Pulmonary artery endothelial cell (primary cell): Measurements from ENCODE around the gene ACP2. TPM values are rescaled to one million over a fixed set of nuclear protein-coding genes. Genes with fewer than 3 reads are reported as not detected.
"Not testable (repeated sequence)": the region's sequence is repeated elsewhere in the genome, so short reads cannot be mapped to it uniquely, and the experiment has no call there.

Experiments
- DNase-seq: peaks from one replicate; pipeline ENCODE4 v3.0.0-alpha.2; 2011; ENCODE audit warnings: low read depth, low spot score
- total RNA-seq: library from RNA; depleted of rRNA; stranded (reverse); fragments of >200 nt; gene quantifications from 2 replicates; pipeline ENCODE4 v1.2.3, GENCODE V29; 2014

The ACP2 gene
- total RNA-seq, 1 donor from 2014 or later: 16.9 TPM

- DNase-seq: no peak
Measured at GRCh38 chr11:47204637-47204989, 44.0 kb downstream of the ACP2 start.

GRCh38 chr11:47202576-47202975 is 46.0 kb downstream of the ACP2 start:
- DNase-seq: no peak

- no peak for DNase-seq
Measured at GRCh38 chr11:47201015-47201414, 47.6 kb downstream of the ACP2 start.

GRCh38 chr11:47198161-47198560 is 50.5 kb downstream of the ACP2 start:
- DNase-seq: not testable (repeated sequence)

GRCh38 chr11:47192111-47192510 is 56.5 kb downstream of the ACP2 start:
- DNase-seq: no peak

GRCh38 chr11:47191137-47191536 is 57.5 kb downstream of the ACP2 start:
- not testable (repeated sequence) for DNase-seq

Other genes with a start within 250 kb of the ACP2 start
- gene ARFGAP2, start 71.9 kb downstream of the ACP2 start, total RNA-seq: 81.7 and 89.5 TPM in 2 replicates
- gene PACSIN3, start 62.4 kb downstream of the ACP2 start, total RNA-seq: 13.3 and 14.3 TPM in 2 replicates
- 62.7 and 72.3 TPM in 2 replicates for gene DDB2, start 33.8 kb downstream of the ACP2 start, total RNA-seq
- 5.5 and 6.0 TPM in 2 replicates for gene NR1H3, start 9.2 kb upstream of the ACP2 start, total RNA-seq
- gene MADD, start 21.3 kb upstream of the ACP2 start, total RNA-seq: 12.5 and 17.2 TPM in 2 replicates
- gene MYBPC3, start 103.9 kb upstream of the ACP2 start, total RNA-seq: not detected in 2 replicates
- not detected in 2 replicates for gene SPI1, start 129.7 kb upstream of the ACP2 start, total RNA-seq
- 60.8 and 77.0 TPM in 2 replicates for gene SLC39A13, start 159.8 kb upstream of the ACP2 start, total RNA-seq
- gene PSMC3, start 177.6 kb upstream of the ACP2 start, total RNA-seq: 196 and 355 TPM in 2 replicates
- gene RAPSN, start 200.3 kb upstream of the ACP2 start, total RNA-seq: 0.14 and 0.26 TPM in 2 replicates